SK-N-SH (cell line): ENCODE results near the gene DEPDC1.

Experiments
- GATA2 ChIP-seq: sonication (generic); formaldehyde crosslinking; IDR thresholded peaks from 2 replicates; pipeline ENCODE4 v1.5.0; 2020; ENCODE audit warnings: mild to moderate bottlenecking, missing genetic modification reagents
- PBX3 ChIP-seq: IDR thresholded peaks from 2 replicates; pipeline ENCODE4; 2012
- TF ChIP-seq, protein P1 (sequence below): fragments of 200-600 bp; sonication (generic); IDR thresholded peaks from 2 replicates; pipeline ENCODE4 v1.6.1; 2017; ENCODE audit warnings: antibody characterized with exemption, mild to moderate bottlenecking, moderate library complexity

DNA sequence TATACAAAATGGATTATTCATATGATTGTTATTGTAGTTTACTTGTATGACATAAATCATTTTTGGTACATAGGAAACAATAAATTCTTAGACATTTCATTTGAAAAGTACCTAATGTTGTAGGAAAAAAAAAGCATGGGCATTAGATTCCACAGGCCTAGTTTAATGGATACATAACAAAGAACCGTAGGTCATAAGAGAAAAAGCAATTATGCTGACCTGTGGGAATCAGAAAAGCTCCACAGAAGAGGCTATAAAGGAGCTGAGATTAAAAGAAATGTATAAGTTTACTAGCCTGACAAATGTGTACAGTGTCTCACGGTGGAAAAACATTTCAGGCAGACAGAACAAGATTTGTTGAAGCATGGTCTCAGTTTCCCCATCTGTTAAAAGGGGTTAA lies 3.7 kb downstream of the DEPDC1 start:
- TF ChIP-seq, protein P1, sequence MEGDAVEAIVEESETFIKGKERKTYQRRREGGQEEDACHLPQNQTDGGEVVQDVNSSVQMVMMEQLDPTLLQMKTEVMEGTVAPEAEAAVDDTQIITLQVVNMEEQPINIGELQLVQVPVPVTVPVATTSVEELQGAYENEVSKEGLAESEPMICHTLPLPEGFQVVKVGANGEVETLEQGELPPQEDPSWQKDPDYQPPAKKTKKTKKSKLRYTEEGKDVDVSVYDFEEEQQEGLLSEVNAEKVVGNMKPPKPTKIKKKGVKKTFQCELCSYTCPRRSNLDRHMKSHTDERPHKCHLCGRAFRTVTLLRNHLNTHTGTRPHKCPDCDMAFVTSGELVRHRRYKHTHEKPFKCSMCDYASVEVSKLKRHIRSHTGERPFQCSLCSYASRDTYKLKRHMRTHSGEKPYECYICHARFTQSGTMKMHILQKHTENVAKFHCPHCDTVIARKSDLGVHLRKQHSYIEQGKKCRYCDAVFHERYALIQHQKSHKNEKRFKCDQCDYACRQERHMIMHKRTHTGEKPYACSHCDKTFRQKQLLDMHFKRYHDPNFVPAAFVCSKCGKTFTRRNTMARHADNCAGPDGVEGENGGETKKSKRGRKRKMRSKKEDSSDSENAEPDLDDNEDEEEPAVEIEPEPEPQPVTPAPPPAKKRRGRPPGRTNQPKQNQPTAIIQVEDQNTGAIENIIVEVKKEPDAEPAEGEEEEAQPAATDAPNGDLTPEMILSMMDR = no peak
- no peak for TF ChIP-seq PBX3
- no peak for TF ChIP-seq GATA2 (CRISPR knock-in tag)
